D721Med (cell line): ENCODE data around the gene LRMDA.

Experiments
- DNase-seq: peaks from one replicate; pipeline ENCODE4 v3.0.0; 2011; ENCODE audit warnings: low spot score; ENCODE audit not compliant: insufficient read length
- FAIRE-seq: peaks from 2 replicates; lab custom pipeline; 2011; peaks lifted over from hg19 to GRCh38; lab: Jason Lieb, UNC
- CTCF ChIP-seq: IDR thresholded peaks from 2 replicates; pipeline ENCODE4 v1.5.1; 2012; ENCODE audit warnings: mild to moderate bottlenecking, control low read depth; ENCODE audit not compliant: insufficient read depth; ENCODE audit errors: missing control alignments

LRMDA gene

GRCh38 chr10:76268530-76268929 is 837.1 kb downstream of the LRMDA start:
- TF ChIP-seq CTCF, result no peak
- no peak for FAIRE-seq
- no peak for DNase-seq

- no peak for FAIRE-seq
- TF ChIP-seq CTCF, result no peak
Measured at GRCh38 chr10:76268954-76269353, 837.5 kb downstream of the LRMDA start.

GRCh38 chr10:76270464-76270863 is 839.0 kb downstream of the LRMDA start:
- no peak for DNase-seq
- FAIRE-seq, result no peak
- no peak for TF ChIP-seq CTCF

More at GRCh38 chr10:76268954-76269353, 837.5 kb downstream of the LRMDA start:
- no peak for DNase-seq

GRCh38 chr10:76274933-76275332 is 843.5 kb downstream of the LRMDA start:
- DNase-seq, result no peak
- FAIRE-seq, result no peak
- TF ChIP-seq CTCF, result no peak

- DNase-seq (no peak), FAIRE-seq (no peak)
- TF ChIP-seq CTCF, result no peak
Measured at GRCh38 chr10:76278811-76279460, 847.5 kb downstream of the LRMDA start.

DNA sequence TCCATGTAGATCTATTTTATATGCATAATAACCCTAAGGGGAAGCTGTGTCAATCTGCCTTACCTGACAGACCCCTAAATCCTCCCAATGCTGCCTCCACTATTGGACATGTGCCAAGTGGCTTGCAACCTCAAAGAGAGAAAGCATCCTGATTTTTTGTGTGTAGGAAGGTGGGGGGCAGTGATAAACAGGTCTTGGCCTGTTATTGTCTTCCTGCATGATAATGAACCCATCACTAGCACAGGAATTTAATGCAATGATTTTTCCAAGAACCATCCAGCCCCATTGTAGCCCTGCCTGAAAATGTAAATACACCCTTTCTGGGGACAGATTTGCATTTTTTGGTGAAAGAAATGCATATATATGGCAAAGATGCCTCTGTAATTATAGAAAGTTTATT is 850.2 kb downstream of the LRMDA start:
- TF ChIP-seq CTCF, result no peak
- FAIRE-seq, result no peak
- no peak for DNase-seq

- no peak for DNase-seq
- TF ChIP-seq CTCF, result no peak
- FAIRE-seq, result no peak
Measured at GRCh38 chr10:76282061-76283025, 850.9 kb downstream of the LRMDA start.
